Astrocyte (in vitro differentiated cells and primary cell): ENCODE results near the gene PDE7B. TPM values are rescaled to one million over a fixed set of nuclear protein-coding genes. Genes with fewer than 3 reads are reported as not detected.

Source experiments
- DNase-seq: peaks from one replicate; pipeline ENCODE4 v3.0.0-alpha.2; 2010; ENCODE audit warnings: low read depth
- FAIRE-seq: peaks from 2 replicates; lab custom pipeline; 2011; peaks lifted over from hg19 to GRCh38; lab: Jason Lieb, UNC
- H2AFZ ChIP-seq: 2 replicates; pipeline ENCODE4 v1.6.0; 2012; ENCODE audit warnings: low read depth, low read length, inconsistent platforms
- H3K27ac ChIP-seq: 2 replicates; pipeline ENCODE4 v1.5.1; 2011; ENCODE audit warnings: low read depth, low read length, inconsistent platforms
- H3K27me3 ChIP-seq: 2 replicates; pipeline ENCODE4 v1.6.0; 2011; ENCODE audit warnings: low read length, inconsistent platforms; ENCODE audit not compliant: insufficient read depth
- H3K36me3 ChIP-seq: 2 replicates; pipeline ENCODE4 v1.5.1; 2011; ENCODE audit warnings: low read length, inconsistent platforms; ENCODE audit not compliant: insufficient read depth
- H3K4me1 ChIP-seq: 2 replicates; pipeline ENCODE4 v1.5.1; 2011; ENCODE audit warnings: low read length, inconsistent platforms; ENCODE audit not compliant: insufficient read depth
- H3K4me2 ChIP-seq: 2 replicates; pipeline ENCODE4 v1.6.0; 2012; ENCODE audit warnings: low read length, inconsistent platforms
- H3K4me3 ChIP-seq: 2 replicates; pipeline ENCODE4 v1.5.1; 2011; ENCODE audit warnings: low read depth, mild to moderate bottlenecking, low read length, inconsistent platforms; ENCODE audit not compliant: insufficient read depth
- H3K79me2 ChIP-seq: 2 replicates; pipeline ENCODE4 v1.6.0; 2012; ENCODE audit warnings: mild to moderate bottlenecking, low read length, inconsistent platforms; ENCODE audit not compliant: insufficient read depth
- H3K9ac ChIP-seq: 2 replicates; pipeline ENCODE4 v1.6.0; 2012; ENCODE audit warnings: mild to moderate bottlenecking, low read length, inconsistent platforms
- H3K9me3 ChIP-seq: 2 replicates; pipeline ENCODE4 v1.5.1; 2012; ENCODE audit warnings: low read depth, mild to moderate bottlenecking, low read length, inconsistent platforms; ENCODE audit not compliant: insufficient read depth
- H4K20me1 ChIP-seq: 2 replicates; pipeline ENCODE4 v1.6.0; 2012; ENCODE audit warnings: low read length, inconsistent platforms; ENCODE audit not compliant: insufficient read depth
- H3K27ac Mint-ChIP-seq: one replicate; pipeline ENCODE4 v1.8.0; 2021; ENCODE audit warnings: mild to moderate bottlenecking, mixed read lengths; ENCODE audit not compliant: unreplicated experiment
- H3K27me3 Mint-ChIP-seq: one replicate; pipeline ENCODE4 v1.8.0; 2021; ENCODE audit warnings: low read depth, mixed read lengths; ENCODE audit not compliant: unreplicated experiment
- H3K36me3 Mint-ChIP-seq: one replicate; pipeline ENCODE4 v1.8.0; 2021; ENCODE audit warnings: low read depth, mixed read lengths; ENCODE audit not compliant: unreplicated experiment
- H3K4me1 Mint-ChIP-seq: one replicate; pipeline ENCODE4 v1.8.0; 2021; ENCODE audit warnings: low read depth, mixed read lengths; ENCODE audit not compliant: unreplicated experiment
- H3K4me3 Mint-ChIP-seq: one replicate; pipeline ENCODE4 v1.8.0; 2021; ENCODE audit warnings: mild to moderate bottlenecking, moderate library complexity, mixed read lengths; ENCODE audit not compliant: unreplicated experiment
- H3K9me3 Mint-ChIP-seq: one replicate; pipeline ENCODE4 v1.8.0; 2021; ENCODE audit warnings: mild to moderate bottlenecking, mixed read lengths; ENCODE audit not compliant: unreplicated experiment
- CTCF ChIP-seq: IDR thresholded peaks from 2 replicates; pipeline ENCODE4 v1.5.1; 2011; ENCODE audit warnings: low read depth, mild to moderate bottlenecking, inconsistent platforms, low read length, moderate library complexity; ENCODE audit not compliant: insufficient read depth
- EZH2 ChIP-seq: IDR thresholded peaks from 2 replicates; pipeline ENCODE4 v1.6.1; 2012; ENCODE audit warnings: mild to moderate bottlenecking, low read length, inconsistent platforms; ENCODE audit not compliant: insufficient read depth
- total RNA-seq: library from RNA; stranded (reverse); gene quantifications from 2 replicates; pipeline ENCODE4 v1.2.1, GENCODE V29; 2021

Gene PDE7B
- total RNA-seq, 1 donor from 2014 or later = 0.27 TPM

- no peaks in the 10 kb centered on the region for H3K79me2 ChIP-seq
- no peak overlapping the region for H3K27ac ChIP-seq
- H3K4me2 ChIP-seq = no peak overlapping the region
- Mint-ChIP-seq H3K36me3 (no peaks in the 10 kb centered on the region), H3K4me3 (no peak overlapping the region), H3K9me3 (no peaks in the 10 kb centered on the region), H3K4me1 (no peaks in the 10 kb centered on the region), H3K27ac (no peak overlapping the region), H3K27me3 (no peaks in the 10 kb centered on the region)
- no peaks in the 10 kb centered on the region for H3K9me3 ChIP-seq
- no peak overlapping the region for H3K9ac ChIP-seq
- H3K27me3 ChIP-seq = no peaks in the 10 kb centered on the region
- DNase-seq (peak; percentile 15), FAIRE-seq (no peak)
- no peaks in the 10 kb centered on the region for H3K4me1 ChIP-seq
- TF ChIP-seq CTCF = no peak
- TF ChIP-seq EZH2 = no peak
- H2AFZ ChIP-seq = no peak overlapping the region
- H3K36me3 ChIP-seq = no peaks in the 10 kb centered on the region
- no peaks in the 10 kb centered on the region for H4K20me1 ChIP-seq
- no peak overlapping the region for H3K4me3 ChIP-seq
Measured at GRCh38 chr6:136173519-136174507, 322.3 kb downstream of the PDE7B start.

- Histone ChIP-seq H3K9me3 (no peaks in the 10 kb centered on the region), H3K27me3 (no peaks in the 10 kb centered on the region), H3K4me3 (no peak overlapping the region), H2AFZ (no peak overlapping the region), H4K20me1 (no peaks in the 10 kb centered on the region), H3K36me3 (no peaks in the 10 kb centered on the region), H3K4me2 (no peak overlapping the region), H3K79me2 (no peaks in the 10 kb centered on the region), H3K4me1 (no peaks in the 10 kb centered on the region), H3K9ac (no peak overlapping the region), H3K27ac (no peak overlapping the region)
- no peak for TF ChIP-seq EZH2
- no peak for TF ChIP-seq CTCF
- Mint-ChIP-seq H3K36me3 (no peaks in the 10 kb centered on the region), H3K4me3 (no peak overlapping the region), H3K4me1 (no peaks in the 10 kb centered on the region), H3K27ac (no peak overlapping the region), H3K27me3 (no peaks in the 10 kb centered on the region), H3K9me3 (no peaks in the 10 kb centered on the region)
- DNase-seq = no peak
- no peak for FAIRE-seq
Measured at GRCh38 chr6:136174510-136174909, 323.0 kb downstream of the PDE7B start.

- H3K4me2 ChIP-seq = no peak overlapping the region
- no peaks in the 10 kb centered on the region for H3K79me2 ChIP-seq
- no peaks in the 10 kb centered on the region for H3K36me3 Mint-ChIP-seq
- no peak overlapping the region for H3K27ac ChIP-seq
- TF ChIP-seq CTCF (no peak), EZH2 (no peak)
- H3K4me3 Mint-ChIP-seq = no peak overlapping the region
- no peaks in the 10 kb centered on the region for H4K20me1 ChIP-seq
- no peaks in the 10 kb centered on the region for H3K4me1 ChIP-seq
- H2AFZ ChIP-seq = no peak overlapping the region
- no peaks in the 10 kb centered on the region for H3K27me3 Mint-ChIP-seq
- H3K9me3 ChIP-seq = no peaks in the 10 kb centered on the region
- H3K36me3 ChIP-seq = no peaks in the 10 kb centered on the region
- no peaks in the 10 kb centered on the region for H3K27me3 ChIP-seq
- H3K4me3 ChIP-seq = no peak overlapping the region
- H3K27ac Mint-ChIP-seq = no peak overlapping the region
- no peak overlapping the region for H3K9ac ChIP-seq
- FAIRE-seq (no peak), DNase-seq (no peak)
- no peaks in the 10 kb centered on the region for H3K9me3 Mint-ChIP-seq
- no peaks in the 10 kb centered on the region for H3K4me1 Mint-ChIP-seq
Measured at GRCh38 chr6:136175873-136176272, 324.4 kb downstream of the PDE7B start.
